Type B pancreatic cell (in vitro differentiated cells): Measurements from ENCODE around the gene ZBTB47. TPM values are rescaled to one million over a fixed set of nuclear protein-coding genes. Genes with fewer than 3 reads are reported as not detected.

Source experiments
- DNase-seq: peaks from one replicate; pipeline ENCODE4 v3.0.0; 2021; ENCODE audit warnings: mixed read lengths; ENCODE audit not compliant: unreplicated experiment; ENCODE audit errors: extremely low spot score
- H3K27ac Mint-ChIP-seq: 2 replicates; pipeline ENCODE4 v1.8.0; 2021; ENCODE audit warnings: mild to moderate bottlenecking, mixed read lengths
- H3K27me3 Mint-ChIP-seq: 2 replicates; pipeline ENCODE4 v1.8.0; 2021; ENCODE audit warnings: mixed read lengths
- H3K36me3 Mint-ChIP-seq: 2 replicates; pipeline ENCODE4 v1.8.0; 2021; ENCODE audit warnings: mixed read lengths
- H3K4me1 Mint-ChIP-seq: one replicate; pipeline ENCODE4 v1.8.0; 2021; ENCODE audit warnings: mixed read lengths; ENCODE audit not compliant: unreplicated experiment
- H3K4me3 Mint-ChIP-seq: 2 replicates; pipeline ENCODE4 v1.8.0; 2021; ENCODE audit warnings: mild to moderate bottlenecking, mixed read lengths
- H3K9me3 Mint-ChIP-seq: 2 replicates; pipeline ENCODE4 v1.8.0; 2021; ENCODE audit warnings: mixed read lengths
- CTCF ChIP-seq: fragments of 200-600 bp; sonication (generic); conservative IDR thresholded peaks from 2 replicates; pipeline ENCODE4 v1.5.0; 2021; ENCODE audit warnings: antibody characterized with exemption, mild to moderate bottlenecking
- total RNA-seq: library from RNA; stranded (reverse); gene quantifications from 2 replicates; pipeline ENCODE4 v1.2.1, GENCODE V29; 2021; ENCODE audit warnings: low replicate concordance

ZBTB47 gene
- total RNA-seq, 1 donor from 2014 or later, result 8.1 TPM

- DNase-seq, result no peak
Observed at GRCh38 chr3:42714171-42714852, 60.8 kb downstream of the ZBTB47 start.

More at GRCh38 chr3:42714171-42714852, 60.8 kb downstream of the ZBTB47 start:
- Mint-ChIP-seq H3K27me3 (peaks cover 7% of the 10 kb centered on the region), H3K36me3 (no peaks in the 10 kb centered on the region), H3K4me3 (no peak overlapping the region), H3K27ac (no peak overlapping the region), H3K4me1 (no peaks in the 10 kb centered on the region), H3K9me3 (no peaks in the 10 kb centered on the region)
- no peak for TF ChIP-seq CTCF

Other genes with a start within 250 kb of the ZBTB47 start
- 0.36 TPM in 1 of 2 replicates, not detected in the other for gene LYZL4, start 243.1 kb upstream of the ZBTB47 start, total RNA-seq
- 4.7 and 5.6 TPM in 2 replicates for gene VIPR1, start 151.1 kb upstream of the ZBTB47 start, total RNA-seq
- 21.5 and 38.1 TPM in 2 replicates for gene SEC22C, start 71.7 kb upstream of the ZBTB47 start, total RNA-seq
- gene SS18L2, start 62.8 kb upstream of the ZBTB47 start, total RNA-seq, result 32.5 and 33.4 TPM in 2 replicates
- 63.0 and 97.1 TPM in 2 replicates for gene NKTR, start 53.0 kb upstream of the ZBTB47 start, total RNA-seq
- 0.12 TPM in 1 of 2 replicates, not detected in the other for gene KLHL40, start 31.8 kb downstream of the ZBTB47 start, total RNA-seq
- not detected in 2 replicates for gene HHATL, start 49.1 kb downstream of the ZBTB47 start, total RNA-seq
- gene CCDC13, start 119.6 kb downstream of the ZBTB47 start, total RNA-seq, result 0.71 and 2.4 TPM in 2 replicates
- 100 and 130 TPM in 2 replicates for gene HIGD1A, start 150.8 kb downstream of the ZBTB47 start, total RNA-seq
- 3.5 and 3.9 TPM in 2 replicates for gene ACKR2, start 155.7 kb downstream of the ZBTB47 start, total RNA-seq
- not detected in 2 replicates for gene CYP8B1, start 222.2 kb downstream of the ZBTB47 start, total RNA-seq